ENCODE measurements around the gene S100A13.

The S100A13 gene

DNA sequence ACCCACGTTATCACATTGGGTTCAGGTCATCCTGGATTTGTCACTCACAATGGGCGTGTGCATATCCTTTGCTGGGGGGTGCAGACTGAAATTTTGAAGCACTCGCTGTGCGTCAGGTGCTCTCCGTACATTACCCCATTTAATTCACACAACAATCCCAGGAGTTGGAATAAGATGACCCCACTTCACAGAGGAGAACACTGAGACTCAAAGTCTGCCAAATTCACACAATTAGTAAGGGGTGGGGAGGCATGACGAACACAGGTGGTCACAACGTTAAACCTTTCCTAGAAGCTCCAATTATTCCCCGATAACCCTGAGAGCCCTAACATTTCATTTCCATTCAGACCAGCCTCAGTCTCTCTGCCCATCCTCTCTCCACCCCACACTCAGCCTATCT is 57.8 kb downstream of the S100A13 start:
- no peak for DNase-seq (ENCODE audit: low read depth in 2 of 2)
